GM19467 (cell line): ENCODE data around the gene TMEM51.

Source experiments
- ATAC-seq: cut with Tn5 transposase; IDR thresholded peaks from one replicate; pipeline ENCODE4 v1.9.1; 2021; ENCODE audit warnings: mild to moderate bottlenecking, moderate library complexity; ENCODE audit not compliant: unreplicated experiment

Gene TMEM51

DNA sequence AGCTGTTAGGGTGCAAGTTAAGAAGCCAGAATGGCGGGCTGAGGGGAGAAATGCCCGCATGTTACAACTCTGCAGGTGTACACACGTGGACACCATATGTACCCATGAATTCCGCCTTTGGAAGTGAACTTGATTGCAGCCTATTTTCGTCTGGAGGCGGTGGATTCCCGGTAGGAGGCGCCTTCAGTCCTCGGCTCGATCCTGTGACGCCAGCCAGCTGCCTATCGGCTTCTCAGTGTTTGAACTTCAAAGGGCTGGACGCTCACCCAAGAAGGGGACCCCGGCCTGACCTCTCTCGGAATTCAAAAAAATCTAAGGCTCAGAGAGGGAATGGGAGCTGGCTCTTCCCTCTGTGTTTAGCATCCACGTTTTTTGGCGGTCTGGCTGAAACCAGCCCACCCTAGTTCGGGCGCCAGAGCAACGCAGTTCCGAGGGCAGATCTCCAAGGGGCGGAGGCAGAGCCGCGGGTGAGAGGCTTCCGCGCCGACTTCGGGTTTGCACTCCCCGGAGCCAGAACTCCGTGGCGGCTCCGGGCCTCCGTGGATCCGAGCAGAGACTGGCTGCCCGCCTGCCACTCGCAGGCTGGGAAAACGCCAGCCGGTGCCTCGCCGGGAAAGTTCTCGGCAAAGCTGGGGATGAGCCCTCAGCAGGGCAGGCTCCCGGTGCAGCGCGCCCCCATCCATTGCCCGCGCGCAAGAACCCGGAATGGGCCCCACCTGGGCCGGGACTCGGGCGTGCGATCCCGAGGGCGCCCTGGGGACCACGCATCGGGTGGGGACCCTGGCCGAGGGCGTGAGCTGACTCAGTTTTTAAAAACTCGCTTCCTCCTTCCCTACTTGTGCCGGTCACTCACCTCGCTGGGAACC, 996 bp upstream of the TMEM51 start:
- no peak for ATAC-seq

DNA sequence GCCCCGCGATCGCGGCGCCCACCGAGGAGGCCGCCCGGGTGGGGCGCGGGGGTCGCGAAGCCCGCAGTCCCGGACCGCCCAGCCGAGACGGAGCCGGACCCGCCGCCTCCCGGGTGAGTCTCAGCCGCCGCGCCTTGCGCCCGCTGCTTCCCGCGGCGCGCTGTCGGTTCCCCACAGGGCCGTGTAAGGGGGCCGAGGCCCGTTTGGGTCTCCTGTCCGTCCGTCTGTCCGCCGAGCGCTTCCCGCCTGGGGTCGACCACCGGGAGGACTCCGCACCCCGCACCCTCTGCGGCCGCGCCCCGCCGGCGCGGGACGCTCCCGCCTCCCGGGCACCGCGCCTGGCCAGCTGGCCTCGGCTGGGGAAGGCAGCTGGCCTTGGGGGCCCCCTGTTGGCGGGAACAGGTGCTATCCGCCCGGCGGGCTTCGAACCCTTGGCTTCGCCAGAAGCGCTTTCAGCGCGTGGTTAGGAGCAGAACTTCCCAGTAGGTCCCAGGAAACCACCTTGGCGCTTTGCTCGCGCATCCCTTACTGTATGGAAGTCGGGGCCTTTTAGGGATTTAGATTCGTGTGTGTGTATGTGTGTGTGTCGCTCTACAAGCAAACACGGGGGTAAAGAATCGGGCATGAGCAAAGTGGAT, 414 bp downstream of the TMEM51 start:
- ATAC-seq, result no peak

DNA sequence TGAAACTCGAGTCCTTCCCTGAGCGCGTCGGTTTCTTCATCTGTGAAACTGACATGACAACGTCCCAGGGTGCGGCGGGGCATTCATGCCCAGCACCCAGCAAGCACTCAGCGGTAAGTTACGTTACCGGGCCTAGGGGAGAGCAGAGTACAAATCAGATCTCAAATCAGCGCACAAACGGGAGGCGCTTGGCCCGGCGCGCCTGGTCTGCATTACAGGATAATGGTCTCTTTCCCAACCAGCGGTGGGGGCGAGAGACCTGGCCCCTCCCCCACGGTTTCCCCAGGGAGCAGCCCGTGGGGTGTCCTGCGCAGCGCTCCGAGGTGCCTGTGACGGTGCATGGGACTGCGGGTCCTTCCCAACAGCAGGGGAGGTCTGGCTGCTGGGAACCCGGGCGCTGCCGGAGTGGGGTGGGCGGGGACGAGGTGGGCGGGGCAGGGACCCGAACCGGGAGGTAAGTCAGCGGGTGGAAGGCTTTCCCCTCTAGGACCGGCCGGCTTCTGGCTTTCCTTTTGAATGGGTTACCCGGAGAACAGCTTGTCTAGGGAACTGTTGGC, 1.0 kb downstream of the TMEM51 start:
- no peak for ATAC-seq

DNA sequence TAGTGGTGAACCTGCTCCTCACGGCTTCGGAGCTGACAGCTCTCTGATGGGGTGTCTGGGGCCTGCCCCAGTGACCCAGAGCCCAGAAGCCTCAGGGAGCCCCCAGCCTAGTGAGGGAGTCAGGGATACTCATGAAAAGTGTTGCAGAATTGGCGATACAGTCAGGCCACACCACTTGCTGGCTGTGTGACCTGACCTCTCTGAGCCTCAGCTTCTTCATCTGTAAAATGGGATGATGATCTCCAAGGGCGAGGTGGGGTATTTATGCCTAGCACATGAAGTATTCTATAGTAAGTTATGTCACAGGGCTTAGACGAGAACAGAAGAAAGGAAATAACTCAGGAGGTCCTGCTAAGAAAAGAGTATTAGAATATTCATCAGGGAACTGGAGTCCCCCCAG, 1.6 kb downstream of the TMEM51 start:
- no peak for ATAC-seq

DNA sequence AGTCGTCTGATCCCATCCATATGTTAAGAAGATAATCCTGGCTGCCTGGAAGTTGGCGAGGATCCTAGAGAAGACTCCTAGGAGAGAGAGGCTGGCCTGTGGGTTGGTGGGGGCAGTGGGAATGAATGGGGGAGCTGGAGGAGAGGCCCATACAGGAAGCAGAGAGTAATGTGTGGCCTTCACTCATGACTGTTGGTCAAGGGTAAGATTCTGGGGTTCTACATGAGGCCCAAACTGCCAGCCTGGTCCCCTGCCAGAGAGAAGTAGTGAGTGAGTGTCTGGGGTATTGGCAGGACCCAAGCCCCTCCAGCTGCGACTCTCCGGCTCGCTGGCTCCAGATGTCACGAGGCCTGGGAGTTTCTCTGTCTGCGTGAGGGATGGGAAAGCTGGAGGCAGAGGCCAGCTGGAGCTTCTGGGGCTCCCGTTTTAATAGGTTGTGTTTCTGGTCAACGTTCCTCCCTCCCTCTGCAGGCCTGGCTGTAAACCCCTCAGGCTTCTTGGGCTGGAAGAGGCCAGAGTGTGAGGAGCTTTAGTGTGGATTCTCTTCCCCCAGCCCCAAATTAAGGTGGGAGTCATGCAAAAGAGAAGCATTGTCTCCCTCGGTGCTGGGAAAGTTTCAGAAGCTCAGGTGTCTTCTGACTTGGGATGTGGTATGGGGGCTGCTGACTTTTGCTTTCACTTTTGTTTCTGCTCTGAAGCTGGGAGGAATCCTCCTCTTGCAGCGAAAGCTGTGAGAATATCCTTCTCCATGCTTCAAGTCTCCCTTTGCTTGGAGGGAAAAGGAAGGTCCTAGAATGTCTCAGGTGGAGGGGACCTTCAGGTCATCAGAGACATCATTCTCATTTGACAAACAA, 2.6 kb downstream of the TMEM51 start:
- no peak for ATAC-seq

DNA sequence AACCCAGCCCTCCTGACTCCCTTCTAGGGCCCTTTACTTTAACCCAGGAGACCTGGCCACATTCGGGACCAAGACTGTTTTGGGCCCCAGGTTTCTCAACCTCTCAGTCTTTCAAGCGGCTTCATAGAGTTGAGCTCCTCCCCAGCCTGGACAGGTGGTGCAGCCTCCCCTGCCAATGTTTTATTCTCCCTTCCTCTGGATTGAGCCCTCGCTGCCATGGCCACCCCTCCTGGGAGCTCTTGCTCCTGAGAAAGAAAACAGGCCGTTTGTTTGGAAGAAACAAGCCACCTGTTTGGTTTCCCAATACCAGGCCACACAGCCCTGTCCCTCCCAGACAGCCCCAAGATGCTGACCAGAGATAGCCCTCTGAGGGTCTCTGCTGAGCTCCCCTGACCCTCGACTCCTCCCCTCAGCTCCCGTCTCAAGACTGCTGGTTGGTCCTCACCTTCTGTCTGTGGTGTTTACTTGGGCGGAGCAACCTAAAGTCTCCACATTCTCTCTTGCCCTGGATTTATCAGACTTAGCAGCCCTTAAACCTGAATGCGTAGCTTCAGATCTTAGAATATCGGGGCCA, 3.3 kb downstream of the TMEM51 start:
- no peak for ATAC-seq

DNA sequence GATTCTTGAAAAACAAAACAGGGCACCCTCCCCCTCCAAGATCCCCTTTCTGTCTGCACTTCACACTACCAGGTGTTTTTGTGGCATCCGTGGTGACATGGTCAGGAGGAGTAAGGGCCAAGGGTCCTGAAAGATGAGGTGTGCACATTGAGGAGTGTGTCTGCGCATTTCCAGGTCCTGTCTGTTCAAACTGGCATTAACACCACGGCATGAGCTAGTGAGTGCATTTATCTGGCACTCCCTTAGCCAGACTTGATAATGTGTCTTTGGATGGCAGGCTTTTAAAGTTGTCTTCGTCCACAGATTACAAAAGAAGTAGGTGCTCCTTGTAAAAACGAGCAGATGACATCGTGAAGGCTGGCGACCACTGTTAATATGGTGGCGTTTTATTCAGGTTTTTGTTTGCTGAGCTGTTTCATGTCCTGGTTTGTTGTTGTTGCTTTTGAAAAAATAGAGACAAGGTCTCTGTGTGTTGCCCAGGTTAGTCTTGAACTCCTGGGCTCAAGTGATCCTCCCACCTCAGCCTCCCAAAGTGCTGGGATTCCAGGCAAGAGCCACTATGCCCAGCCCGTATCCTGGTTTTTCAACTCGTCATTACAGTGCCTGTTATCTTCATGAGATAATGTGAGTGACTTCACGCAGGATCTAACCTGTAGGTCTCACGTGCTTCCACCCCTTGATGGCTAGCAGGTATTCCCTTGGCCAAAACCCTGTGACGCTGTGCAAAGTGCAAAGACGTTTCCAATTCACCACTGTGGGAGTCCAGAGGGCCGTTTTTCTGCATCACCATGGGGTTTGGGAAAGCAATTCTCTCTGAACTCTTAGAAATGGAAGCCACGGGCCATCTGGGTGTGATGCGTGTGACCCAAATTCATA, 4.2 kb downstream of the TMEM51 start:
- ATAC-seq, result no peak

DNA sequence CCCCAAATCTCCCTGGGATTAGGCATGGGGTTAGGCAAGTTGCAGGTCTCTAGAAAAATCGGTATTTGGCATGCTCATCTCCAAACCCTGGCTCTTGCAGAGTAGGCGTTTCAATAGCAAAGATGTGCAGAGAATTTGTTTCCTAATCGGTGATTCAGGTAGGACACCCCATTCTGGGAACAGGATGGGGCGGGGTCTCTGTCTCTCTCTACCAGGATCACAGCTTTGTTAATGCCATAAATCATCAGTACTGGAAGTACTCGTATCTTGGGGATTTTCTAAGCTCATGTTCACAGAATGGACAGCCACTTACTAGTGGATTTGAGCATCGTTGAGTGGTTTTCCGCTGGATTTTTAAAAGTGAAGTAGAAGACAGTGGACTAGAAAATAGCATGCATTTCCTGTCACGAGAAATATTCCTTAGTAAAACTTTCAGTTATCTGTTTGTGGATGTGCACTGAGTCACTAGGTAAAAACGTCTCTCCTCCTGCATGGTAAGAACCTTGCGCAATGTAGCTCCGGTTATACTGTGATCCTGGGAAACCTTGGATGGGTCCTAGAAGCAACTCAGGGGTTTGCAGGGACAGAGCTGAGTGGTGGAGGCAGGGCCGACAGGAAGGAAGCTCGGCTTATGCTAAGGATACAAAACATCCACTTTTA, 5.1 kb downstream of the TMEM51 start:
- no peak for ATAC-seq

DNA sequence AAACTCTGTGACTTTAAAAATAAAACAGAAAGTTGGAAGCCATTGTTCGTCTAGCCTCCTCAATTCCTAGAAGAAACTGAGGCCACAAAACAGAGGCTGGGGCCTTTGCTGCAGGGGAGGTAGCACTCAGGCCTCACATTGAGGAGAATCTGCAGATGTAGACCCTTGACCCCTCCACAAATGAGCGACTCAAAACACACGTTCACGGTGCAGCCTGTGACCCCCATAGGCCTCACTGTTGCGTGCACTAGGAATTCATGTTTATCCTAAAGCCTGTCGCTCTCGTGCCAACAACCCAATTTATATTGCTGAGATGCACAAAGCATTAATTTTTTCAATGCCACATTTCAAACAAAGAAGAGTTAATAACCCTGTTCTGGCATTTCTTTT, 5.6 kb downstream of the TMEM51 start:
- ATAC-seq, result no peak

DNA sequence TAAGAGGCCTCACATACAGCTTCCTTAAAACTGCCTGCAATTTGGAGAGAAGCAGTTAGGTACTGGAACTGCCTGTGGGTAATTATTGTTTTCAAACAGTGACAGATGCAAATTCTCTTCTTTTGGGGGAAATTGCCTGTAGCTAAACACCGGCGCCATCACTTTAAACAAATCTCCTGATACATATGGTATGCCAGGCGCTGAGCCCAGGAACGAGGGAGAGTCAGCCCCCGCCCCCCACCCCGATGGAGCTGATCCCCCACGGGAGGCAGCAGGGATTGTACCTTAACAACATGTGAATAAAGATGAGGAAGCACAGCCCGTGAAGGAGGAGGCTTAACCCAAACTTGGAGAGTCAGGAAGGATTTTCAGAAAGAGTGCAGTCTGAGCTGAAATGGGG, 7.1 kb downstream of the TMEM51 start:
- ATAC-seq, result no peak

DNA sequence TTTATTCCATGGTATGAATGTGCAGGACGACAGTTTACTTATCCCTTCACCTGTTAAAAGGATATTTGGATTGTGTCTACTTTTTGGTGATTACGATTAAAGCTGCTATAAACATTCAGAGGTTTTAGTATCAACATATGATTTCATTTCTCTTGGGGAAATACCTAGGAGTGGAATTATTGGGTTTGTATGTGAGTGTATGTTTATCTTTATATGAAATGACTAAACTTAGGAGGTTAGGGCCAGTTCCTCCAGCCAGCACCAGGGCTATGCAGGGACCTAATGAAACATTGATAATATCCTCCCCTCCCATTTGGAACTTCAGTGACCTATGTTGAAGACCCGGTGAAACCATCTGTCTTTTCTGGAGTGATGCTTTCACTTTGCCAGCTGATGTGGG, 13.8 kb downstream of the TMEM51 start:
- ATAC-seq, result no peak

DNA sequence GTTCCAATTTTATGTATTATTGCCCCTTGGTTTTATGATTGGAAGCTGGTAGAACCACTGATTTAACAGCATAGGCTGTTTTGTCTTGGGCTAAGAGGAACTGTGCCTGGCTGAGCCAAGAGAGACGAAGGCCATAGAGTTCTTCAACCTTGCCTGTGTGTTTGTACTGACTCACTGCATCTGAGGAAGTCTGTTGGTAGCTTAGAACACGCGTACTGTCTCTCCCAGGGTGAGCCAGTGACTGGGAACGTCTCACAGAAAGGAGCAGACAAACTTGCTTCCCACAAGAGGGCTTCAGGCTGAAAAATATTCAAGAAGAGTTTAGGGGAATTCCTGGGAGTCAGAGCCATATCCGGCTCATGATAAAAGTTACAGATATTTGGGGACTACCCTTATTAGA, 14.9 kb downstream of the TMEM51 start:
- ATAC-seq, result no peak

DNA sequence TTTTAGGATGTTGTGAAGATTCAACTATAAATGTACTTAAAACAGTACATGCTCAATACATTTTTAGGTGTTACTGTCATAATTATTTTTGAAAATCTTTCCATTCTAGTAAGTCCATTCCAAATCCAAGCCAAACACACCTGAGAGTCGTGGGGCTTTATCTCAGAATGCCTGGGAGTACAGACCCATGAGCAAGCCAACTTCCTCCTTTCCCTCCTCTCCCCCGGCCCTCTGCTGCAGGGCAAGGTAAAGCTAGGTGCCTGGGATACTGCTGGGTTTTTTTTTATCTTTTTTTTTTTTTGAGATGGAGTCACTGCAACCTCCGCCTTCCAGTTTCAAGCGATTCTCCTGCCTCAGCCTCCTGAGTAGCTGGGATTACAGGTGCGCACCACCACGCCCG, 16.5 kb downstream of the TMEM51 start:
- ATAC-seq, result no peak

DNA sequence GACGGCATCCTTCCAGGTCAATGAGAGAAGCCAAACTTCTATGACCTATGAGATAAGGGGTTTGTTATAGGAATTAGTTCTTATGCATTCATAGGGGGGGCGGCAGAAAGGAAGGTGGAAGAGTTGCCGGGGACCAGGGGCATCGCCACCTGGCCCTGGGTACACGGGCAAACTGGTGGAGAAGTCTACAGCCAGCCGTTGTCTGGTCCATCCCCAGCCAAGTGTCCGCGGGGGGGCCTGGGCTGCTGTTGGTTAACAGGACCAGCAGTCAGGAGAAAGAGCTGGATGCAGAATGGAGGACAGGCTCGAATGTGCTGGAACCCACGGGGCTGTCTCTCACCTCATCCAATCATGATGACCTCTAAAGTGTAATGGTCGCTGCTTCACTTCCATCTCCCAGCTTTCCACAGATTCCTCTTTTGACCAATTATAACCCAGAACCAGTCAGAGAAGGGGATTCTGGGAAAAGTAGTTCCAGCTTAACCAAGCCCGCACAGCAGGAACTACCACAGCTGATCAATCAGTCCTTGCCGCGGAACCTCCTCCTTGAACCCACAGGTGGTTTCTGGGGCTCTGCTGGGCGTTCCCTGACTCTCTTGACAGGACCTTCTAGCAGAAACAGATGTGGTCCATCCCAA, 17.8 kb downstream of the TMEM51 start:
- no peak for ATAC-seq

DNA sequence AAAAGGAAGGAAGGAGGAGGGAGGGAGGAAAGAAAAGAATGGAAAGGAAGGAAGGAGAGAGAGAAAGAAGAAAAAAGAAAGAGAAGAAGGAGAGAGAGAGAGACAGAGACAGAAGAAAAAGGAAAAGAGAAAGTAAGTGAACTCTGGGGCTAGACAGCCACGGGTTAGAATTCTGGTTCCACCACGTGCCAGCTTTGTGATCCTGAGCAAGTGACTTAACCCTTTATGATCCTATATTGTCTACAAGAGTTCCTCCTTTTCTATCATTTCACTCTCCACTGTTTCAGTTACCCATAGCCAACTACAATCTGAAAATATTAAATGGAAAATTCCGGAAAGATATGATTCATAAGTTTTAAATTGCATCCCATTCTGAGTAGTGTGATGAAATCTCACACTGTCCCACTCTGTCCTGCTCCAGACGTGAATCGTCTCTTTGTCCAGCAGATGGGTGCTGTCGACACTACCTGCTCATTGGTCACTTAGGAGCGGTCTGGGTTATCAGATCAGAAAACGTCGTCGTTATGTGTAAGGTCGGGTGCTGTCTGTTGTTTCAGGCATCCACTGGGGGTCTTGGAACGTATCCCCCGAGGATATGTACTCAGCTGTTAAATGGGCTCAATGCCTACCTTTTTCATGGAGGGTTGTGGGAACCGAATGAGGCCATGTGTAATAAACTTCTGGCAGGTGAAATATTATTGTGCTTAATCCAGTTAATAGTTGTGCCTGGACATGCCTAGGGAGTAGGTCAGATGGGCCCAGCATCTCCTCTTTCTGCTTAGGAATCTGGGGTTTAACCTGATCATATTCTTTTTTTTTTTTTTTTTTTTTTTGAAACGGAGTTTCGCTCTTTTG, 19.1 kb downstream of the TMEM51 start:
- no peak for ATAC-seq

DNA sequence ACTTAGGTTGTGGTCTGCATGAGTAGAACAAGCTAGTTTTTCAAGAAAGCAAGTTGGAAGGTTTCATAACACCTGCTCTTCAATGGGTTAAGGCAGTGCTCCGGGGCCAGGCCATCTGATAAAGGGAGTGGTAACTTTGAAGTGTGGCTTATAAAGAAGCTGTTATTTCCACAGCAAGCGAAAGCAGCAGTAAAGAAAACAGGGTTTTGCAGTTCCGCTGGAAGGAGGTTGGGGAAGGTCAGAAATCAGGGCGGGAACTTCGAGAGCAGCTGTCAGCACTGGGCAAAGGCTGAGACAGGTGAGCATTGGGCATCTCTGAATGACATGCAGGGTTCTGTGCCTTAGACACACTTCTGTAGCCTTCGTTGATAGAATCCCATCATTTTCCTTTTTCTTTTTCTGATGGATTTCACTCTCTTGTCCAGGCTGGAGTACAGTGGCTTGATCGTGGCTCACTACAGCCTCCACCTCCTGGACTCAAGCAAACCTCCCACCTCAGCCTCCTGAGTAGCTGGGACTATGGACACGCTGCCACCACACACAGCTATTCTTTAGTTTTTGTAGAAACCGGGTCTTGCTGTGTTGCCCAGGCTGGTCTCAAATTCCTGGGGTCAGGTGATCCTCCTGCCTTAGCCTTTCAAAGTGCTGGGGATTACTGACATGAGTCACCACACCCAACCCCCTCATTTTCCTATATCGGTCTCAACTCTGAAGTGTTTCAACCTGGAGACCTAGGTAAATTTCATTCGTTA, 20.5 kb downstream of the TMEM51 start:
- ATAC-seq, result no peak

DNA sequence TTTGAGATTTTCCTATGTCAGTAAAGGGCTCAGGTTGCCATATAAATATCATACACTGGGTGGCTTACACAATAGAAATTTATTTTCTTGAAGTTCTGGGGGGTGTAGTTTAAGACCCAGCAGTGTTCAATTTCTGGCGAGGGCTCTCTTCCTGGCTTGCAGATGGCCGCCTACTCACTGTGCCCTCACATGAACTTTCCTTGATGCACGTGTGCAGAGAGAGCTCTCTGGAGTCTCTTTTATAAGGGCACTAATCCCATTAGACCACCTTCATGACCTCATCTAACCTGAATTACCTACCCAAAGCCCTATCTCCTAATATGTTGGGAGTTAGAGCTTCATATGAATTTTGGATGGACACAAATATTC, 21.1 kb downstream of the TMEM51 start:
- ATAC-seq, result no peak
